ENCODE measurements around the gene STARD13.

The STARD13 gene

GRCh38 chr13:33310245-33311038 is 24.9 kb upstream of the STARD13 start:
- DNase-seq = no peak

GRCh38 chr13:33308863-33309262 is 23.3 kb upstream of the STARD13 start:
- no peak for DNase-seq

DNA sequence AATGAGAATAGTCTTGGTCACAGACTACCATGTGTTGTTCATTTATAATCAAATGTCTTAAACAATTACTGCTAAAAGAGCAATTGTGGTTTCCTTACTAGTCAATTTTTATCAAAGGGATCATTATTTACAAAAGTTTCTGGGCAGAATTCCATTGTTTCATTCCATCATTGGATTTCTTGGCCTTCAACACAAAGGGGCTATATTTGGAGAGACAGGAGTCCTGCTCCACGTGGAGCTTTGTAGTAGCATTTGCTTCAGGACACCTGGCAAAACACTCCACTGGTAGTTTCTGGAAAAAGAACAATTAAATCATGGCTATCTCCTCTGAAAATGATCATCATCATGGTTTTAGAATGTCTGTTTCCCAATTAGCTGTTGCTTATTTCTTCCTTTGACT is 22.3 kb upstream of the STARD13 start:
- no peak for DNase-seq

DNA sequence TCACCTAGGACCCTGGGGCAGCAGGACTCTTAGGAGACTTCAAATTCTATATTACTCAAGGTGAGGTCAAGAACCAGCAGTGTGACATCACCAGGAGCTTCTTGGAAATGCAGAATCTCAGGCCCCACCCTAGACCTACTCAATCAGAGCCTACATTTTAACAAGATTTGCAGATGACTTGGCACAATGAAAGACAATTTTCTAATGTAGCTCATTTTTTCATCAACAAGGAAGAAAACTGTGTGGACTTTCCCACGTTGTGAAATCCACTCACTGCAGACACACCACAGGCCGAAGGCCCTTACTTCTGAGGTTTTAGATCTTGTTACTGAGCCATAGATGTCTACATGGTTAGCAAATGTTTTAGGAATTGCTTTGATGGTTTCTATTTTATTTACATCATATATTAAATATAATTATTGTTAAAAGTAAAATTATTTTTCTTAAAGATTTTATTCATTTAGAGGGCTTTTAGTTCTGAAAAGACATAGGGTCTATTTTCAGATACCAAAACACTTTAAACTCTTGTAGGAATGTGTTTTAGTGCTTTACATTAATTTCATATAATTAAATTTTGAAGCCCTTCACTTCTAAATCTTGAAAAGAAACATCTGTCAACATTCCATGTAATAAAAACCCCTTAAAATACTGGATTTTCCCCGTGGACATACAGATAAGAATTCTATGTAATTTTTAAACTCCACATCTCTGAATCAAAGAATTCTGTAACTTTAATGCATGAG is 18.5 kb upstream of the STARD13 start:
- DNase-seq = no peak

- DNase-seq = no peak
Measured at GRCh38 chr13:33299626-33300025, 14.1 kb upstream of the STARD13 start.

GRCh38 chr13:33296793-33297425 is 11.4 kb upstream of the STARD13 start:
- no peak for DNase-seq

DNA sequence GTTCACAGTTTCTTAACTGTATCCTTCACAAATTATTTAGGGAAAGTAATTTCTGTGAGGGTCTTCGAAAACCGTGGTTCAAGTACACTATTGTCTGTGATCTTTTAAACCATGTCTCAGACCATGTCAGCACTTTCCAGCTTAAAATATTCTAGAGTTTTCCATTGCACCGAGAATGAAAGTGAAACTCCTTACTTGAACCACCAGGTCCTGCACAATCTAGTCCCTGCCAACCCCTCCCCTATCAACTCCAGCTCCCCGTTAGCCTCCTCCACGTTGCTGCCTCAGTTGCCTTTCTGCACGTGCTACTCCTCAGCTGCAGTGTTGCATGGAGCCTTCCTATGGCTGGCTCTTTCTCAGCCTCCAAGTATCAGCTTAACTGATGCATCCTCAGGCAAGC is 7.2 kb upstream of the STARD13 start:
- no peak for DNase-seq

- DNase-seq = no peak
Measured at GRCh38 chr13:33290421-33290965, 4.9 kb upstream of the STARD13 start.

- no peak for DNase-seq
Measured at GRCh38 chr13:33289966-33290365, 4.4 kb upstream of the STARD13 start.

DNA sequence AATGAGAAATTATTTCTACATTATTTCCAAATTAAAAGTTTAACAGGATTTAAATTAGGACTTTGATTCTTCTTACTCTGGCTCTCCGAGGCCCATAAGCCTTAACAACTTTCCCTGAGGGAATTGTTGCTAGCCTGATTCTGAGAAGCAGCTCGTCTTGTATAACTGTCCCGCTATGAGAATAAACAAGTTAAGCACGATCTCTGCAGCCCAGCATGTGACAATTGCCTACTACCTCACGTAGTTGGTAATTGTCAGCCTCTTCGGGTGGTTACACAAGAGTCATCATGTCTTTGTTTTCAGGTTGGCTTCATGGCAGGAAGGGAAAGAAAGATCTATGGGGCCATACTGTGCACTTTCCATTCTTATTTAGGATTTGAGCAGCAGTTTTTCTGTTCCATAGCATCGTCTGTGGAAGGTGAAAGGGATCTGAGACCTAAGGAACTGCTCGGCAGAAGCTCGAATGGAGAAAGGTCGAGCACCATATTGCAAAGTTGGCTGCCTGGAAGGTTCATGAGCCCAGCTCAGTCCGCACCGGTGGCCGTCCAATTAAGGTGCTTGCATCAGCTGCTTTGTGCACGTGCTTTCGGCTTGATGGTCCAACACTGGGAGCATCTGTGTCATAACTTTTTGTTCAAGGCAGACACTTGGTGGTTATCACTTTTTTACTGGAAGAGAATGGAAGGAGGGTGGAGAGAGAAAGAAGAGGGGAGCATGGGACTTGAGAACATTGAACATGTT is 1.8 kb upstream of the STARD13 start:
- DNase-seq = no peak

DNA sequence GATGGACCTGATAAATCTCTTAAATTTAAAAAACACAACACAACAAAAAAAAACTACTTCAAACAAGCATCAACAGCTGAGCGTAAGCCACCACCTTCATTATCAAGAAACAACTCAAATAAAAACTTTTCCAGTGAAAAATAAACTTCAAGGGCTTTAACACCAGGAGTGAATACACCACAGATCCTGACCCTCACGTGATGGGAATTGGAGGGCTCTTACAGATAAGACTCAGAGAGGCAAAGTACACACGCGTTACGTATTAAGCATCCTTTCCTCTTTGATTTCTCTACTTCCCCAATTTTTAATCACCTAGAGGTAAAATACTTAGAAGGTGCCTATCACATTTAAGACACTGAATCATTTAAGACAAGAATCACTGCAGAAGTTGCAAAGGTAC is 573 bp upstream of the STARD13 start:
- no peak for DNase-seq

- DNase-seq = no peak
Measured at GRCh38 chr13:33284916-33285315, 639 bp downstream of the STARD13 start.

GRCh38 chr13:33284031-33284430 is 1.5 kb downstream of the STARD13 start:
- DNase-seq = no peak

GRCh38 chr13:33283195-33283911 is 2.2 kb downstream of the STARD13 start:
- DNase-seq = no peak

- DNase-seq = no peak
Measured at GRCh38 chr13:33281951-33282595, 3.5 kb downstream of the STARD13 start.

DNA sequence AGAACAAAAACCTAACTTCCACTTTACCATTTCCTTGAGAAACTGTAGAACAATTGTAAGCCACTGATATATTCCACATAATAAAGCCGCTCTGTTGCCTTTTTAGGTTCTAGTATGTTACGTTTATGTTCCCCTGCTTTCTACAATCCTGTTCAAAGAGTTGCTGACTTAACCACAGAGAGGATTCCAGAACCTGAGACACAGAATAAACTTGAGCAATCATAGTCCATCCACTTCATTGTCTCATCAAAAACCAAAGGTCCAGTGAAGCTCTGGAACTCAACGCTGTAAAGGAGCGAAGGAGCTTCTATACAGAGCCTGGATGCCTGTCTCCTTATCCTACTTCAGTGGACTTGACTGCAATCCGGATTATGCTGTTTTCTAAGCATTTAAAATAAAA is 4.6 kb downstream of the STARD13 start:
- DNase-seq = no peak

DNA sequence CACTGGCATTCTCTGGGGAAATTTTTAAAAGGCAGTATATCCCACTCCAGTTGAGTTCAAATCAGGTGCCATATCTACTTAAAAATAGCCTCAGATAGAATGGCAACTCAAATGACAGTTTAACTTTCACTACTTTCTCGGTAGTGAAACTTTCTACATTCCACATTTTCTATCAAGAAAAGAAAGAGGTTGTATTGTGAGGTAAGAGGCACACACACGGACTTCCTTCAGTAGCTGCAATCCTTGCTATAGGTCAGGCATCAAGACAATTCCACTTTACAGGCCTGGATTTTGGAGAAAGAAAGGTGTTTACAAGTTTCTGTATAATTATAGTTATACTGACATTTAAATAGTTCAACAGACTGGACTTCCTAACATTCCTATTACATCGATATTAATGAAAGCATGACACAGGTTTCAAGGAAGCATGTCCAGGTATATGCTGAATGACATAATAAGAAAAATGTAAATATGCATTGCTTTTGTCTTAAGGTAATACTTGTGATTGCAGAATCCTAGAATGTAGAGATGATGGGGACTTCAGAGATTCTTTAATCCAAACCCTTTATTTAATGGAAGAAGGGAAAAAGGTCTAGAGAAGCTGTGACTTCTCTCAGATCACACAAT is 5.2 kb downstream of the STARD13 start:
- no peak for DNase-seq

DNA sequence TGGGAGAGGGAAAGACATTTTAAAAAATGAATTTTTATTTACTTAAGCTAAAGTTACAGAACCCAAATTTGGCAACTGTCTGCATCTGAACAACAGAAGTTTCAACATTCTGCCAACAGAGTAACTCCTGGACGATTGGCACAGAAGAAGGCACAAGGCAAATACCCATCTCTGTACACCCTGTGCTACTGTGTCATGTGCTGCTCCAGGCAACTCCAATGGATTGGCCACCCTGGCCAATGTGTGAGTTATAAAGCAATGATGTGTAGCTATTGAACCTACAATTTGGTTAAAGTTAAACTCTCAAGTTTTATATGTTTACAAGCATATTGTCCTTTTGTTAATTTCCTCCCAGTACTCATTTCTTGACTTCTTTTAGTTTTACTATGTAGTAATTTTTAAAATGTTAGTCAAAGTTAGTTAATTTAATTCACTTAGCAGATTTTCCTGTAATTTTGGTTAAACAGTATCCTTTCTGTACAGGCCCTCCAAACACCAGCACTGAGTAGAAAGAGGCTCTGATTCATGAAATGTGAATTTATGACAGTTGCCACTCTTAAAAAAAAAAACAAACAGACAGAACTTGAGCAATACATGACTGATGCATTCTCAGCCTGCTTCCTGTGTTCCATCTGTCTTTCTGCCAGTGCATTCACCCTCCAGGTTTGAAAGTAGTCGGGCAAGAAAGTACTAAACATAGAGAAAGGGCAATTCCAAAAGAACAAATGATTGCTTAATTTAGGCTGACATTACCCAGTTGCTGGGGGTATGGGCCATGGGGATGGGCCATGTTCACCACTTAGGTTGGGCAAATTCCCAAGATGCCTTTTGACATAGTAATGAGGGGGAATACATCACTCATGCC is 5.9 kb downstream of the STARD13 start:
- DNase-seq = no peak

- no peak for DNase-seq
Measured at GRCh38 chr13:33278913-33279312, 6.6 kb downstream of the STARD13 start.

GRCh38 chr13:33277946-33278345 is 7.6 kb downstream of the STARD13 start:
- DNase-seq = no peak
